ENCODE results near the gene CHKA.

- no peak for TF ChIP-seq POLR2AphosphoS5 (IDR thresholded peaks at IDR 0.05; ENCODE audit: low read depth, low read length)
- TF ChIP-seq, protein P1, sequence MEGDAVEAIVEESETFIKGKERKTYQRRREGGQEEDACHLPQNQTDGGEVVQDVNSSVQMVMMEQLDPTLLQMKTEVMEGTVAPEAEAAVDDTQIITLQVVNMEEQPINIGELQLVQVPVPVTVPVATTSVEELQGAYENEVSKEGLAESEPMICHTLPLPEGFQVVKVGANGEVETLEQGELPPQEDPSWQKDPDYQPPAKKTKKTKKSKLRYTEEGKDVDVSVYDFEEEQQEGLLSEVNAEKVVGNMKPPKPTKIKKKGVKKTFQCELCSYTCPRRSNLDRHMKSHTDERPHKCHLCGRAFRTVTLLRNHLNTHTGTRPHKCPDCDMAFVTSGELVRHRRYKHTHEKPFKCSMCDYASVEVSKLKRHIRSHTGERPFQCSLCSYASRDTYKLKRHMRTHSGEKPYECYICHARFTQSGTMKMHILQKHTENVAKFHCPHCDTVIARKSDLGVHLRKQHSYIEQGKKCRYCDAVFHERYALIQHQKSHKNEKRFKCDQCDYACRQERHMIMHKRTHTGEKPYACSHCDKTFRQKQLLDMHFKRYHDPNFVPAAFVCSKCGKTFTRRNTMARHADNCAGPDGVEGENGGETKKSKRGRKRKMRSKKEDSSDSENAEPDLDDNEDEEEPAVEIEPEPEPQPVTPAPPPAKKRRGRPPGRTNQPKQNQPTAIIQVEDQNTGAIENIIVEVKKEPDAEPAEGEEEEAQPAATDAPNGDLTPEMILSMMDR (IDR thresholded peaks at IDR 0.05) = no peak
- no peak for TF ChIP-seq TCF7L2 (IDR thresholded peaks at IDR 0.05; ENCODE audit: low read depth, low read length)
These were observed 53.2 kb downstream of the CHKA start for GRCh38 chr11:68067991-68068390.

Measured in Panc1 (cell line).